Islet precursor cell (in vitro differentiated cells): ENCODE data around the gene PTBP3.

Source experiments
- DNase-seq: peaks from one replicate; pipeline ENCODE4 v3.0.0-alpha.2; 2018

Gene PTBP3

DNA sequence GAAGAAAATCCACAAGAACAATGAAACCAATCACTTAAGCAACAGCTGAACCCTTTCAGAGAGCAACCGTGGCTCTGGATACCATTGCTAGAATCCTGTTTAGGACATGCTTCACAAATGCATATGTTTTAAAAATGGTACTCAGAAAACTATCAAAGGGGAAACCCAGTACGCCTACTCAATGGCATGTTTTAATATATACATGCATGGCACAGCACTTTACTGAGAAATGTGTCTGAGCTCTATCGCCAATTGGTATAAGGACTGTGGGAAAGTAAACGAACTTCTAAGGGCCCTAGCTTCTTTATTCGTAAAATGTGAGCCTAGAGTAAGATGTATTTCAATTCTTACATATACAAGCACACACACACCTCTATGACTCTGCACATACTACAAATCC lies 72.3 kb downstream of the PTBP3 start:
- no peak for DNase-seq

- no peak for DNase-seq
These were observed 75.3 kb downstream of the PTBP3 start for GRCh38 chr9:112258106-112258505.

DNA sequence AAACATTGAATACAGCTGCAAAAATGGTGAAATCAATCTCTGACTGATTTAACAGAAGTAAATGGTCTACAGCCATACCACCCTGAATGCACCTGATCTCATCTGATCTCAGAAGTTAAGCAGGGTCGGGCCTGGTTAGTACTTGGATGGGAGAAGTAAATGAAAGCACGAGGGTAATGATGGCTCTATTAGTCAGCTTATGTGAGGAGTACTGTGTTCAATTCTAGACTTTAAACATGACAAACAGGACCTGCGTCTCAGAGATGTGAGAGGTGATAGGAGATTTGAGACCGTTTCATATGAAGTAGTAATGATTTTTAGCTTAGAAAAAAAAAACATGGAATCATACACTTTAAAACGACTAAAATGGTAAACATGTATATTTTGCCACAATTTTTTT lies 81.2 kb downstream of the PTBP3 start:
- DNase-seq = no peak

DNA sequence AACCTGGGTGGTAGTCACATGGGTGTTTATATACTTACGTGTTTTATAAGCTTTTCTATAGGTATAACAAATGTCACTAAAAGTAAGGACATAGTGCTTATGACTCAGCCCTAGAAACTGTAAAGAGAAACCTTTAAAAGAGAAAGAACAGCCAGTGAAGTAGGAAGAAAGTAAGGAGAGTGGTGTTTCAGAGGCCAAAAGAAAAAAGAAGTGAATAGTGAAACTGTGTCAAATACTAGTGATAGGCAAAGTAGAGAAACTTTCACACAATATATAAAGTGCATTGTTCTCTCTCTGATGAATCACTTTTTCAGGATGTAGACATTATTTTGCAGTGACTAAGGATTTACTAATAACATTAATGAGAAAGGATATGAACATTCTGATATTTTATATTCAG lies 84.1 kb downstream of the PTBP3 start:
- DNase-seq = no peak

DNA sequence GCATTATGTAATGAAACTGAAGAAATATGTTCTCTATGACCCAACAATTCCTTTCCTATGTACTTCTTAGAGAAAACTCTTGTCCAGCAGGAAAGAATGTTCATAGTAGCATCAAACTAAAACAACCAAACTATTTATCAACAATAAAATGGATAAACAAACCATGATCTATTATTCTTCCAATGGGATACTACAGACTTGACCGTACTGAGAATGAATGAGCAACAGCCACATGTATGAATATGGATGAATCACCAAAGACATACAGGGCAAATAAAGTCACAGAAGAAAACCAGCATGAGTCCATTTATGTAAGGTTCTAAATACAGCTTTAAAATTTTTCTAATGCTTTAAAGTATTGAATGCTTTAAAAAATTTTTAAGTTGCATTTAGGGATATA lies 84.7 kb downstream of the PTBP3 start:
- DNase-seq = no peak

- DNase-seq = no peak
These were observed 86.3 kb downstream of the PTBP3 start for GRCh38 chr9:112247090-112247489.

GRCh38 chr9:112245126-112245525 lies 88.3 kb downstream of the PTBP3 start:
- DNase-seq = no peak

GRCh38 chr9:112242147-112242804 lies 91.1 kb downstream of the PTBP3 start:
- no peak for DNase-seq

DNA sequence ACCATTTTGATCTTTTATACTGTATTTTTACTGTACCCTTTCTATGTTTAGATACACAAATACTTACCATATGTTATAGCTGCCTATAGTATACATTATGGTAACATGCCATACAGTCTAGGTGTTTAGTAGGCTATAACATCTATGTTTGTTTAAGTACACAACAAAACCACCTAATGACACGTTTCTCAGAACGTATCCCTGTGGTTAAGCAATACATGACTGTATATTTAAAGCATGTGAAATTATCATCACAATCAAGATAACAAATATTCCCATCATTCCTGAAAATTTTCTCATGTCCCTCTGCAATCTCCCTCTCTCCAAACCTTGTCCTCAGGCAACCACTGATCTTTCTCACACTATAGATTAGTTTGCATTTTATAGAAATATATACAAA lies 91.9 kb downstream of the PTBP3 start:
- no peak for DNase-seq

- no peak for DNase-seq
These were observed 93.7 kb downstream of the PTBP3 start for GRCh38 chr9:112239708-112240107.

GRCh38 chr9:112239284-112239683 lies 94.1 kb downstream of the PTBP3 start:
- peak; percentile 64 for DNase-seq

GRCh38 chr9:112234779-112235178 lies 98.6 kb downstream of the PTBP3 start:
- DNase-seq = no peak

- DNase-seq = no peak
These were observed 99.7 kb downstream of the PTBP3 start for GRCh38 chr9:112233769-112234168.

GRCh38 chr9:112232233-112232632 lies 101.2 kb downstream of the PTBP3 start:
- DNase-seq = no peak

- no peak for DNase-seq
These were observed 107.3 kb downstream of the PTBP3 start for GRCh38 chr9:112226091-112226490.

DNA sequence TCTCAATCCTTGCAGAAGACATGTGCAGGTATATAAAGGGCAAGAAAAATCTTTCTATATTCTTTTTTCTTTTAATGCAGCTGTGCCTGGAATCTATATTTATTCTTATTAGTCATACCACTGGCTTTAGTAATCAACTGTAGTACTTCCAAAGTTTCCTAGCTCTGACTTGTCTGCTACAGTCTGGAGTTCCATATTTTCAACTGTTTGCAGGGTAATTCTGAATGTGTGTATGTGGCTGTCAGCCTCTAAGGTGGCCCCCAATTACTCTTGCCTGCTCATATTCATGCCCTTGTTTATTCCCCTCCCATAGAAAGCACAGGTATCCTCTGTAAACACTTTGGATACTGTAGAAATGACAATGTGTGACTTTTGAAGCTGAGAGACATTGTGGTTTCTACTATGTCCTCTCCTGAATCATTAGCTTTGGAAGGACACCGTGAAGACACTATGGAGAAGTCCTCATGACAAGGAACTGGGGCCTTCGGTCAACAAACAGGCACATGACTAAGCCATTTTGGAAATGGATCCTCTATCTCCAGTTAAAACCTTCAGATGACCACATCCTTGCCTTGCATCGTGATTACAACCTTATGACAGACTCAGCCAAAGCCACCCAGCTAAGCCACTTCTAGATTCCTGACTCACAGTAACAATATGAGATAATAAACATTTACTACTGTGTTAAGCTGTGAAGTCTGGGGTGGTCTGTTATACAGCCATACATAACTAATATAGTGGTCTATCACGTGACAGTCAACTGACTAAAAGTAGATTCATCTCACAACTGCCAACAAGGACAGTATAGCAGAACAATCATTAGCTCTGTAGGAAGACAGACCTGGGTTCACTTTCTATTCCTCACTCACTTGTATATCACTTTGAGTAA lies 108.8 kb downstream of the PTBP3 start:
- no peak for DNase-seq

DNA sequence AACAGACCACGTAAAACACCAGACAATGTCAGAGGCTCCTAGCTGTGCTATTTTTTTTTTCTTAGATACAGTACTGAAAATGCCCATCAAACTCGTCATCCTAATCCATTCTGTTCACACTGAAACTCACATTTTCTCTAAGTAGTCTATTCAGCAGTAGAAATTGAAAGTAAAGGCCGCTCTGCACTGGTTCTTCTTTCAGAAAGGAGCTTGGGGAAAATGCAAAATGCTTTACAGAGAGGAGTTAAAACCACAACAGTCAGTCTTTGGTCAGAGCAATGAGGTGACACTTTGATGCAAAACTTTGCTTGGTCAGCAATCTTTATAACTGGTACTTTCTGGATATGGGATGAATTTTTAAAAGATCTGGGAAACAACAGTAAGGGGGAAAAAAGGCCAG lies 114.5 kb downstream of the PTBP3 start:
- DNase-seq = no peak

DNA sequence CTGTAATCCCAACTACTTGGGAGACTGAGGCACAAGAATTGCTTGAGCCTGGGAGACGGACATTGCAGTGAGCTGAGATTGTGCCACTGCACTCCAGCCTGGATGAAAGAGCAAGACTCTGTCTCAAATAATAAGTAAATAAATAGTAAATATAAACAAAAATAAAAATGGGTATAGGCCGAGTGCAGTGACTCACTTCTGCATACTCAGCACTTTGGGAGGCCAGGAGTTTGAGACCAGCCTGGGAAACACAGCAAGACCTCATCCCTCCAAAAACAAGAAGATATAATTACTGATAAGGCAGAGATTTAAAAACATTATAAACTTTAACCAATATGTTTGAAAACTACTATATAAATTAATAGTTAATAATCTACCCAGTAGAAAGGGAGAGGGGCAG lies 120.5 kb downstream of the PTBP3 start:
- no peak for DNase-seq

DNA sequence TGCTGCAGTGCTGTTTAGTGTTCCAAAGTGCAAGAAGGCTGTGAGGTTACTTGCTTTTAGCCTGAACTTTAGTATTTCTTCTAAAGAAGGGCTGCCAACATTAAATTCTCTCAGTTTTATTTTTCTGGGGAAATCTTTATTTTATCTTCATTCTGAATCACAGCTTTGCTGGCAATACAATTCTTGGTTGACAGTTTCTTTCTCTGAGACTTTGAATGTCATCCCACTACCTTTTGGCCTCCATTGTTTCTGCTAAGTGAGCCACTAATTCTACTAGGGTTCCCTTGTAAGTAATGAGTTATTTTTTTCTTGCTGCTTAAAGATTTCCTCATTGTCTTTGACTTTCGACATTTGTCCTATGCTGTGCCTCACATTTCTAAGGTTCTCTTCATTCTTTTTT lies 126.0 kb downstream of the PTBP3 start:
- no peak for DNase-seq

DNA sequence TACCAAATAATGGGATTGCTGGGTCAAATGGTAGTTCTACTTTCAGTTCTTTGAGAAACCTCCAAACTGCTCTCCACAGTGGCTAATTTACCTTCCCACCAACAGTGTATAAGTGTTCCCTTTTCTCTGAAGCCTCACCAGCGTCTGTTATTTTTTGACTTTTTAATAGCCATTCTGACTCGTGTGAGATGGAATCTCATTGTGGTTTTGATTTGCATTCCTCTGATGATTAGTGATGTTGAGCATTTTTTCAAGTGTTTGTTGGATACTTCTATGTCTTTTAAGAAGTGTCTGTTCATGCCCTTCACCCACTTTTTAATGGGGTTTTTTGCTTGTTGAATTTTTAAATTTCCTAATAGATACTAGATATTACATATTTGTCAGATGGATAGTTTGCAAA lies 129.9 kb downstream of the PTBP3 start:
- no peak for DNase-seq

DNA sequence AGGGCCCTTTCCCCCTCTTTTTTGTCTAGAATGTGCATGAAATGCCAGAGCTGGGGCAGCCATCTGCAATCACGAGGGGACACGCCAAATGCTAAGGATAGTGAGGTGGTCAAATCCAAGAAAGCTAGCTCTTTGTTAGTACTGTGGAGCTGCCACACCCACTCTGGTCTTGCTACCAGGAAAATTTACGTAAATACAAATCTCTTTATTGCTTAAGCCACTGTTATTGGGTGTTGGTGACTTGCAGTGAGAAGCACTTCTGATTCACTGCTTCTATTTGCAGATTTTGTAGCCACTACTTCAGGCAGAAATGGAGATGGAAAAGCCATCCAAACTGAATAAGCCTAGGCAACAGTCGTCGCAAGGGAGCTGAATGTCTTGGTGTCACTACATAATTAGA lies 132.7 kb downstream of the PTBP3 start:
- no peak for DNase-seq

GRCh38 chr9:112198646-112199045 lies 134.8 kb downstream of the PTBP3 start:
- DNase-seq = no peak

- DNase-seq = no peak
These were observed 138.4 kb downstream of the PTBP3 start for GRCh38 chr9:112194969-112195431.

GRCh38 chr9:112193572-112194288 lies 139.7 kb downstream of the PTBP3 start:
- DNase-seq = no peak
